GM20000 (cell line): ENCODE data around the gene ADAMTS5.

Experiments used
- DNase-seq: peaks from one replicate; pipeline ENCODE4 v3.0.0; 2012; ENCODE audit warnings: low spot score
- TF ChIP-seq, protein P1 (sequence below): IDR thresholded peaks from 2 replicates; pipeline ENCODE4 v1.5.1; 2012; ENCODE audit warnings: mild to moderate bottlenecking, control low read depth; ENCODE audit errors: extremely low read depth, missing control alignments

ADAMTS5 gene

DNA sequence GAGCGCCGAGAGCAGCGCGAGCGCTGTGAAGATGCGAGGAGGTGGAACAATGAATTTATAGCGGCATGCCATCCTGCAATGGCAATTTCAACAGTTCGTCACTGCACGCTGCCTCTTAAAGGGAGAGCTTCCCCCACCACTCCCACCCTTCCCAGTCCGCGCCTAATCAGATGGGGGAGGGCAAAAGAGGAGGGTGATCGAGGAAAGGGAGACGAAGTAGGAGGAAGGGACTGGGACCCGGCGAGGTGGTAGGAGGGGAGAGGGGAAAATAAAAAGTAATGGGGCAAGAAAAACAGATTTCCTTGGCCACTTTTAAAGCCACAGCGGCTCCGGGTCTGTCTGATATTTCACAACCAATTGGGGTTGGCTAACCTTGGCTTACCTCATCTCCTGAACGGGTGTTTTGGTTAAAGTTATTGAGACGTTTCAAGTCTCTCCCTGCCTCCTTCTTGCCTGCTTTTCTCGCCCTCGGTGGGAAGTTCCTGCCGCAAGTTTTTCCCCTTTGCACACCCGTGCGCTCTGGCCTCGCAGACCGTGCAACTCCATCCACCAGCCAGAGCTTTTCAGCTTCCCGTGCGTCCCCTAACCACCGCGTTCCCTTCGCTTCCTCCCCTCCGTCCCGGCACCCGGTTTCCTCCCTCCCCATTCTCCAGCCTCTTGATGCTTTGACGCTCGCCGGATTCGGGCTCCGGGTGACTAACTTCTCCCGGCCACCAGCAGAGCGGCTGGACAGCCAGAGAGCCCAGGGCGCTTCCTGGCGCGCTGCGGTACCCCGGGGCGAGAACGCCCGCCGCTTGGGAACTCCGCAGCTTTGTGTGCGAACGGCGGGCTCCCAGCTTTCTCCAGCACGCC lies at the start of gene ADAMTS5:
ADAMTS5 (minus strand) TSS at position 27 of the 852 bp plus-strand sequence. CDS start 697 bp downstream, outside the sequence.
- TF ChIP-seq, protein P1, sequence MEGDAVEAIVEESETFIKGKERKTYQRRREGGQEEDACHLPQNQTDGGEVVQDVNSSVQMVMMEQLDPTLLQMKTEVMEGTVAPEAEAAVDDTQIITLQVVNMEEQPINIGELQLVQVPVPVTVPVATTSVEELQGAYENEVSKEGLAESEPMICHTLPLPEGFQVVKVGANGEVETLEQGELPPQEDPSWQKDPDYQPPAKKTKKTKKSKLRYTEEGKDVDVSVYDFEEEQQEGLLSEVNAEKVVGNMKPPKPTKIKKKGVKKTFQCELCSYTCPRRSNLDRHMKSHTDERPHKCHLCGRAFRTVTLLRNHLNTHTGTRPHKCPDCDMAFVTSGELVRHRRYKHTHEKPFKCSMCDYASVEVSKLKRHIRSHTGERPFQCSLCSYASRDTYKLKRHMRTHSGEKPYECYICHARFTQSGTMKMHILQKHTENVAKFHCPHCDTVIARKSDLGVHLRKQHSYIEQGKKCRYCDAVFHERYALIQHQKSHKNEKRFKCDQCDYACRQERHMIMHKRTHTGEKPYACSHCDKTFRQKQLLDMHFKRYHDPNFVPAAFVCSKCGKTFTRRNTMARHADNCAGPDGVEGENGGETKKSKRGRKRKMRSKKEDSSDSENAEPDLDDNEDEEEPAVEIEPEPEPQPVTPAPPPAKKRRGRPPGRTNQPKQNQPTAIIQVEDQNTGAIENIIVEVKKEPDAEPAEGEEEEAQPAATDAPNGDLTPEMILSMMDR, result no peak
- no peak for DNase-seq

DNA sequence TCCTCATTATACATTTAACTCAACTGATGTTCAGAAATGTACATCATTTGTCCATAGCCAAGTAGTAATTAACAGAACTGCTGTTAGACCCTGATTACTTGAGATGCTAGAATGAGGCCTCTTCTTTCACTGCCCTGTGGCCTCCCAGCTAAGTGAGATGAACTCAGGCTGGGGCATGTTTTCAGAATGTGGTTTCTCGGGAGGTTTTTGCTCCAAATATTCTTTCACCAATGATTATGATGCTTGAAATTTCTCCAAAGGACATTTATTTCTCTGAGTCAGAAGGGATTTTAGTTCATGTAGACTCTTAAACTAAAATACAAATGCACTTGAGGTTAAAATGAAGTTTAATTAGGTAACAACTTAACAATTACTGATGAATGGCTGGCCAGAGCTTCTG lies 34.6 kb upstream of the ADAMTS5 start:
- no peak for DNase-seq
- TF ChIP-seq, protein P1, result no peak

DNA sequence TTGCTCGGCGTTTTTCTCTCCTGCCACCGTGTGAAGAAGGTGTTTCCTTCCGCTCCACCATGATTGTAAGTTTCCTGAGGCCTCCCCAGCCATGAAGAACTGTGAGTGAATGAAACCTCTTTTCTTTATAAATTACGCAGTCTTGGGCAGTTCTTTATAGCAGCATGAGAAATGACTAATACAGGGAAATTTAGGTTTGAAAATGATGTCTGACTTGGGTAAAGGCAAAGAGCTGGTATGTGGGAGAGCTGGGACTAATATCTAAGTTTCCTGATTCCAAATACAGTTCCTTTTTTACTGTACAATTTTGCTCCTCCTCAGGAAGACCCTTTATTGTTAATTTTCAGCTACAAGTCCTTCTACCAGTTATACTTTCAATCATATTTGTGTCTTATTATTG lies 16.7 kb upstream of the ADAMTS5 start:
- TF ChIP-seq, protein P1, result no peak
- DNase-seq, result no peak

DNA sequence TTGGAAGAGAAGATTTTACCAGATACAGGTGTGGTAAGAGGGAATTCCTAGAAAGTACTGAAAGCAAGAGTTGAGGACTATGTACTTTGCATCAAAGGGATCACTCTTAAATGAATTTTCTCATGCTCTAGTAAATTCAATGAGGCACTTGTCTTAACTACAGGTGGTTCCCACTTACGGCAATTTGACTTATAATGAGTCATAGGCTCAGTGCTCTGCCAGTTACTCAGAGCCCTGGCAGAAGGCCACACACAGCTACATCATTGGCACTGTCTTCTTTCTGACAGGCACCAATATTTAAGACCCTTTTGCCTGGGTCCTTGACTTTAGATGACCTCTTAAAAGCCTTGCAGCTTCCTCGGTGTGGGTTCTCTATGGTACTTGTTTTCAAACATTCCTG lies 15.9 kb upstream of the ADAMTS5 start:
- DNase-seq, result no peak
- TF ChIP-seq, protein P1, result no peak

DNA sequence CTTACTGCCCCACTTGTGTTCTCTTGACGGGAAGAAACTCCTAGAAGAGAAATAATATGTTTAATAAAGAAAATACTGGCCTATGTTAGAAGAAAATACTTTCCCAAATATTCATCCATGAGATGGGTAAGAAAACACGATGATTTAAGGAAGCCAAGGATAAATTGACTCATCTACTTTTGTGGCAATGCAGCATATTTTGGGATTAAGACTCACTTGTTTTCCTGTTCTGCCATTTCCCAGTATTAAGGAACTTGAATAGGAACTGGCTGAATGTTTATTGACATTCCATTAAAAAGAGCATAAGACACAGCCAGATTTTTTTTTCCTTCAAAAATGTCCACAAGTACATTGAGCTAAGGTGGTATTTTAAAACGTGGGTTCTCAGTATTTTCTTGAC lies 10.9 kb upstream of the ADAMTS5 start:
- no peak for DNase-seq

DNA sequence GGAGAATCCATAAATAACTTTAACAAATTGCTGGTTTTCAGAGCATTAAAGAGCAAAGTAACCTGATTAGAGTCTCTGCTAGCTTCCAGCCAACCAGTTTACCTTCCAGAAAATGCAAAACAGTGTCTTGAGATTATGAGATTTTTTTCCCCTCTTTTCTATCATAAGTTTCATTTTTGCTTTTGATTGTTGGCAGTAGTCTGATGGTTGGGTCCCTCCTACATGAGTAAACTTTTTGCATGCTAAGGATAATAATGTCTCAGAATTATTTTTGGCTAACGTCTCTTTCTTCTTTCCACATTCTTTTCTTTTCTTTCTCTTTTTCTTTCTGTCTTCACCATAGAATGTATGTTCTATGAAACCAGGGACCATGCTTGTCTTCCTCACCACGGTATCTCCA lies 6.3 kb upstream of the ADAMTS5 start:
- DNase-seq, result no peak
- TF ChIP-seq, protein P1, result no peak

More for the DNA sequence above, 10.9 kb upstream of the ADAMTS5 start:
- TF ChIP-seq, protein P1, result no peak

DNA sequence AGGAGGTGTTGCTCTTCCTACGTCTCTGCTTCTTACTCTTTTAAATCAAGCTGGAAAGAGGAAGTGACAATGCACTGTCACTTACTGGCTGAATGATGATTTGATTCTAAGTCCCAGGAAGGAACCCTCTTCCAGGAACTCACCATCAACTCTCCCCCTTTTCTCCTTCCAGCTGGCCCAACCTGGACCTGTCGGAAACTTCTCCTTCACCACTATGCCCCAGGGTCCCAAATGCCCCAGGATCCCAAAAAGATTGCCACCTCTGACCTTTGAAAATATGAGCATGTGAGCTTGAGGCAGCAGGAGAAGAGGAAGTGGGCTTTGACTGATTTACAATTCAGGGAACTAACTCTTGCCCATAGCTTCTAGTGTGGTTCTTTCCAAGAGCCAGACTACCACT lies 5.3 kb upstream of the ADAMTS5 start:
- TF ChIP-seq, protein P1, result no peak
- DNase-seq, result no peak
